ENCODE data around the gene TMEM163.

- TF ChIP-seq POLR2AphosphoS5 (IDR thresholded peaks at IDR 0.05; ENCODE audit: insufficient read depth, low read depth, low read length) (no peak), CTCF (IDR thresholded peaks at IDR 0.05; ENCODE audit: extremely low read depth in 1 of 2, insufficient read depth in 1 of 2, low read depth in 1 of 2, low read length in 2 of 2) (no peak)
These were observed 297.9 kb downstream of the TMEM163 start for GRCh38 chr2:134420920-134421319.
